GM12878 (cell line): ENCODE measurements around the gene XIRP1.

Source experiments
- BCL11A ChIP-seq: IDR thresholded peaks from 2 replicates; pipeline ENCODE4 v1.6.1; 2011; ENCODE audit warnings: low read depth, low read length
- GABPA ChIP-seq: IDR thresholded peaks from 2 replicates; pipeline ENCODE4 v1.6.1; 2014; ENCODE audit warnings: antibody characterized with exemption, low read depth, mild to moderate bottlenecking, inconsistent platforms
- IRF4 ChIP-seq: IDR thresholded peaks from 2 replicates; pipeline ENCODE4 v1.6.1; 2011; ENCODE audit warnings: low read depth, low read length
- MXI1 ChIP-seq: fragments of 150-350 bp; IDR thresholded peaks from 2 replicates; pipeline ENCODE4 v1.6.1; 2011; ENCODE audit warnings: low read depth, mild to moderate bottlenecking, inconsistent platforms, low read length, improper control_type of control experiment
- RCOR1 ChIP-seq: conservative IDR thresholded peaks from 2 replicates; pipeline ENCODE4 v1.6.1; 2012; ENCODE audit warnings: low read depth, low read length, improper control_type of control experiment
- RFX5 ChIP-seq: IDR thresholded peaks from 2 replicates; pipeline ENCODE4 v1.6.1; 2011; ENCODE audit warnings: low read depth, low read length, improper control_type of control experiment
- SMAD1 ChIP-seq: fragments of 450-650 bp; IDR thresholded peaks from 2 replicates; pipeline ENCODE4 v1.6.1; 2018; ENCODE audit warnings: mild to moderate bottlenecking, low read depth; ENCODE audit not compliant: partially characterized antibody
- TAF1 ChIP-seq: IDR thresholded peaks from 2 replicates; pipeline ENCODE4 v1.6.1; 2011; ENCODE audit warnings: mild to moderate bottlenecking, low read depth, low read length, borderline replicate concordance
- TCF3 ChIP-seq: IDR thresholded peaks from 2 replicates; pipeline ENCODE4 v1.6.1; 2012; ENCODE audit warnings: low read depth, mild to moderate bottlenecking, low read length, borderline replicate concordance; ENCODE audit not compliant: insufficient read depth
- TF ChIP-seq, protein P1 (sequence below): fragments of 450-650 bp; IDR thresholded peaks from 2 replicates; pipeline ENCODE4 v1.6.1; 2017; ENCODE audit warnings: mild to moderate bottlenecking, moderate library complexity
- TF ChIP-seq, protein P2 (sequence below): fragments of 450-650 bp; IDR thresholded peaks from 2 replicates; pipeline ENCODE4 v1.6.1; 2018; ENCODE audit warnings: borderline replicate concordance, mild to moderate bottlenecking; ENCODE audit not compliant: partially characterized antibody
- TF ChIP-seq, protein P3 (sequence below), 3 experiments: IDR thresholded peaks in 2 of 3; conservative IDR thresholded peaks in 1 of 3; 2 replicates each; pipeline ENCODE4 v1.5.1; 2011; ENCODE audit warnings: low read depth in 3 of 3, low read length in 3 of 3, mild to moderate bottlenecking in 3 of 3, control low read depth in 2 of 3, moderate library complexity in 2 of 3, inconsistent platforms in 1 of 3, mixed read lengths in 1 of 3; ENCODE audit not compliant: control insufficient read depth in 2 of 3, insufficient read depth in 1 of 3; ENCODE audit errors: extremely low read depth in 1 of 3

DNA sequence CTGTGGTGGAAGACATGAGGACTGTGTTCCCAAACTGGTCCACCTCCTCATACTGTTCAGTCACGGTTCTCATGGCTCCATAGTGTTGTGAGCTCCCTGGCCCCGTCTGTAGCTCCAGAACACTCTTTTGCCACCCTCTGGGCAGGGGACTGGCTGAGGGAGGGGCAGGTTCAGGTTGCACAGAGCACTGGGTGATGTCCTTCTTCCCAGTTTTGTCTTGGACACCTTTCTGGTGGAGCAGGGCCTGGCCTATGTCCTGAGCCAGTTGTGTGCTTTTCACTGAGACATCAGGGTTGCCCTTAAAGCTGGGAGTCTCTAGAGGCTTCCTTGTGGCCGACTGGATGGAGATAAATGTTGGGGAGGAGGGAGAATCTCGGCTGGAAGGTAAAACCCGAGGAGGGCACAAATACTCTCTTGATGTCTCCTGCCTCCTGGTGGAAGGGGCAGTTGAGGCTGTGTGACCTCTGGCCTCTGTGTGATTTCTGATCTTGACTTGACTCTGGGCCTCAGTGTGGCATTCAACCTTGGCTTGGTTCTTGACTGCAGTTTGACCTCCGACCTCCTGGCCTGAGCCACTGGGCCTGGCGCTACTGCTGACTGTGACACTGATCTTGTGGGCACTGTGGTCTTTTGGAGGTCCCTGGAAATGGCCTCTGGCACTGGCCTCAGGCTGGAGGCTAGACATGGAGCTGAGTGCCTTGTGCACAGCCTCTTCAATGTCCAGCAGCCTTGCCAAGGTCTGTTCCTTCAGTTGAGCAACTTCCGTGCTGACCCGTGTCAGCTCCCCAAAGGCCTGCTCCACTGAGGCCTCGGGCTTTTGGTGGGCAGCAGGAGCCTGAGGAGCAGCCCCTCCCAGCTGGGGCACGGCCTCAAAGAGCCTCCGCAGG lies 8.1 kb downstream of the XIRP1 start:
- no peak for TF ChIP-seq RFX5
- no peak for TF ChIP-seq IRF4
- TF ChIP-seq RCOR1, result no peak
- TF ChIP-seq, protein P1, sequence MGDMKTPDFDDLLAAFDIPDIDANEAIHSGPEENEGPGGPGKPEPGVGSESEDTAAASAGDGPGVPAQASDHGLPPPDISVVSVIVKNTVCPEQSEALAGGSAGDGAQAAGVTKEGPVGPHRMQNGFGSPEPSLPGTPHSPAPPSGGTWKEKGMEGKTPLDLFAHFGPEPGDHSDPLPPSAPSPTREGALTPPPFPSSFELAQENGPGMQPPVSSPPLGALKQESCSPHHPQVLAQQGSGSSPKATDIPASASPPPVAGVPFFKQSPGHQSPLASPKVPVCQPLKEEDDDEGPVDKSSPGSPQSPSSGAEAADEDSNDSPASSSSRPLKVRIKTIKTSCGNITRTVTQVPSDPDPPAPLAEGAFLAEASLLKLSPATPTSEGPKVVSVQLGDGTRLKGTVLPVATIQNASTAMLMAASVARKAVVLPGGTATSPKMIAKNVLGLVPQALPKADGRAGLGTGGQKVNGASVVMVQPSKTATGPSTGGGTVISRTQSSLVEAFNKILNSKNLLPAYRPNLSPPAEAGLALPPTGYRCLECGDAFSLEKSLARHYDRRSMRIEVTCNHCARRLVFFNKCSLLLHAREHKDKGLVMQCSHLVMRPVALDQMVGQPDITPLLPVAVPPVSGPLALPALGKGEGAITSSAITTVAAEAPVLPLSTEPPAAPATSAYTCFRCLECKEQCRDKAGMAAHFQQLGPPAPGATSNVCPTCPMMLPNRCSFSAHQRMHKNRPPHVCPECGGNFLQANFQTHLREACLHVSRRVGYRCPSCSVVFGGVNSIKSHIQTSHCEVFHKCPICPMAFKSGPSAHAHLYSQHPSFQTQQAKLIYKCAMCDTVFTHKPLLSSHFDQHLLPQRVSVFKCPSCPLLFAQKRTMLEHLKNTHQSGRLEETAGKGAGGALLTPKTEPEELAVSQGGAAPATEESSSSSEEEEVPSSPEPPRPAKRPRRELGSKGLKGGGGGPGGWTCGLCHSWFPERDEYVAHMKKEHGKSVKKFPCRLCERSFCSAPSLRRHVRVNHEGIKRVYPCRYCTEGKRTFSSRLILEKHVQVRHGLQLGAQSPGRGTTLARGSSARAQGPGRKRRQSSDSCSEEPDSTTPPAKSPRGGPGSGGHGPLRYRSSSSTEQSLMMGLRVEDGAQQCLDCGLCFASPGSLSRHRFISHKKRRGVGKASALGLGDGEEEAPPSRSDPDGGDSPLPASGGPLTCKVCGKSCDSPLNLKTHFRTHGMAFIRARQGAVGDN, result no peak
- TF ChIP-seq, protein P2, sequence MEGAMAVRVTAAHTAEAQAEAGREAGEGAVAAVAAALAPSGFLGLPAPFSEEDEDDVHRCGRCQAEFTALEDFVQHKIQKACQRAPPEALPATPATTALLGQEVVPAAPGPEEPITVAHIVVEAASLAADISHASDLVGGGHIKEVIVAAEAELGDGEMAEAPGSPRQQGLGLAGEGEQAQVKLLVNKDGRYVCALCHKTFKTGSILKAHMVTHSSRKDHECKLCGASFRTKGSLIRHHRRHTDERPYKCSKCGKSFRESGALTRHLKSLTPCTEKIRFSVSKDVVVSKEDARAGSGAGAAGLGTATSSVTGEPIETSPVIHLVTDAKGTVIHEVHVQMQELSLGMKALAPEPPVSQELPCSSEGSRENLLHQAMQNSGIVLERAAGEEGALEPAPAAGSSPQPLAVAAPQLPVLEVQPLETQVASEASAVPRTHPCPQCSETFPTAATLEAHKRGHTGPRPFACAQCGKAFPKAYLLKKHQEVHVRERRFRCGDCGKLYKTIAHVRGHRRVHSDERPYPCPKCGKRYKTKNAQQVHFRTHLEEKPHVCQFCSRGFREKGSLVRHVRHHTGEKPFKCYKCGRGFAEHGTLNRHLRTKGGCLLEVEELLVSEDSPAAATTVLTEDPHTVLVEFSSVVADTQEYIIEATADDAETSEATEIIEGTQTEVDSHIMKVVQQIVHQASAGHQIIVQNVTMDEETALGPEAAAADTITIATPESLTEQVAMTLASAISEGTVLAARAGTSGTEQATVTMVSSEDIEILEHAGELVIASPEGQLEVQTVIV, result no peak
- no peak for TF ChIP-seq MXI1
- TF ChIP-seq BCL11A, result no peak
- TF ChIP-seq GABPA, result no peak
- no peak for TF ChIP-seq TCF3
- TF ChIP-seq, protein P3, sequence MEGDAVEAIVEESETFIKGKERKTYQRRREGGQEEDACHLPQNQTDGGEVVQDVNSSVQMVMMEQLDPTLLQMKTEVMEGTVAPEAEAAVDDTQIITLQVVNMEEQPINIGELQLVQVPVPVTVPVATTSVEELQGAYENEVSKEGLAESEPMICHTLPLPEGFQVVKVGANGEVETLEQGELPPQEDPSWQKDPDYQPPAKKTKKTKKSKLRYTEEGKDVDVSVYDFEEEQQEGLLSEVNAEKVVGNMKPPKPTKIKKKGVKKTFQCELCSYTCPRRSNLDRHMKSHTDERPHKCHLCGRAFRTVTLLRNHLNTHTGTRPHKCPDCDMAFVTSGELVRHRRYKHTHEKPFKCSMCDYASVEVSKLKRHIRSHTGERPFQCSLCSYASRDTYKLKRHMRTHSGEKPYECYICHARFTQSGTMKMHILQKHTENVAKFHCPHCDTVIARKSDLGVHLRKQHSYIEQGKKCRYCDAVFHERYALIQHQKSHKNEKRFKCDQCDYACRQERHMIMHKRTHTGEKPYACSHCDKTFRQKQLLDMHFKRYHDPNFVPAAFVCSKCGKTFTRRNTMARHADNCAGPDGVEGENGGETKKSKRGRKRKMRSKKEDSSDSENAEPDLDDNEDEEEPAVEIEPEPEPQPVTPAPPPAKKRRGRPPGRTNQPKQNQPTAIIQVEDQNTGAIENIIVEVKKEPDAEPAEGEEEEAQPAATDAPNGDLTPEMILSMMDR (IDR thresholded peaks at IDR 0.05 in 2 of 3, conservative IDR thresholded peaks at IDR 0.05 in 1 of 3; ENCODE audit: control insufficient read depth in 2 of 3, extremely low read depth in 1 of 3, insufficient read depth in 1 of 3, low read depth in 3 of 3, low read length in 3 of 3), result 0 out of 6 replicates have a peak, but pooled peaks of 1 of the 3 experiments have one; percentile 2
- no peak for TF ChIP-seq SMAD1
- TF ChIP-seq TAF1, result no peak
